ENCODE measurements around the gene CACTIN. TPM values are rescaled to one million over a fixed set of nuclear protein-coding genes. Genes with fewer than 3 reads are reported as not detected.

Gene CACTIN
- total and polyA plus RNA-seq, 2 experiments from 2014 or later, result 6.9 to 29.1 TPM

DNA sequence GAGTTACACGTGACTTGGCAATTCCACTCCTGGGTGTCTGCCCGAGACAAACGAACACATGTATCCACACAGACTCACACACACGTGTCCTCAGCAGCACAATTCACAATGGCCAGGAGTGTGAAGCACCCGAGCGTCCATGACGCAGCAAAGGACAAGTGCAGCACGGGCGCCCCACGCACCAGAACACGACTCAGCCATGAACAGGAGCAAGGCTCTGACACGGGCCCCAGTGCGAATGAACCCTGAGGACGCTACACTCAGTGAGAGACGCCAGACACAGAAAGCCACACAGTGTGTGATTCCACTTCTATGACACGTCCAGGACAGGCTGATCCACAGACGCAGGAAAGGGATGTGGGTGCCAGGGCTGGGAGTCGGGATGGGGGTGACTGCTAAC is 37.2 kb upstream of the CACTIN start:
- no peaks in the 10 kb centered on the region for H3F3A ChIP-seq (ENCODE audit: insufficient read depth)
- no peak for TF ChIP-seq EZH2phosphoT487 (IDR thresholded peaks at IDR 0.05; ENCODE audit: insufficient read depth, low read depth)
- TF ChIP-seq EZH2 (IDR thresholded peaks at IDR 0.05; ENCODE audit: insufficient read depth, poor library complexity, severe bottlenecking), result no peak
- no peak overlapping the region for H3K9ac ChIP-seq
- no peak overlapping the region for H3K4me3 ChIP-seq
- 91 to 92% methylated on average over 18 of the region's 18 CpGs for WGBS, 2 experiments (ENCODE audit: low coverage in 1 of 2, low lambda C conversion rate in 2 of 2, missing lambda C conversion rate in 2 of 2)
- H3K27ac ChIP-seq, result no peak overlapping the region
- no peak overlapping the region for H3K4me2 ChIP-seq (ENCODE audit: unreplicated experiment)
- H3K79me2 ChIP-seq (ENCODE audit: insufficient read depth), result peaks cover 5% of the 10 kb centered on the region; the same call in 1 of the 2 replicates
- H3K27me3 ChIP-seq (replicated peaks; ENCODE audit: insufficient read depth), result no peaks in the 10 kb centered on the region
- no peaks in the 10 kb centered on the region for H3K9me2 ChIP-seq (ENCODE audit: insufficient read depth)
- H3K36me3 ChIP-seq (ENCODE audit: low read depth), result no peaks in the 10 kb centered on the region
- in situ Hi-C loops (cut with MboI), result no loop called here
- no peaks in the 10 kb centered on the region for H4K20me1 ChIP-seq (ENCODE audit: insufficient read depth)
- H3K9me3 ChIP-seq (ENCODE audit: low read depth), result no peaks in the 10 kb centered on the region
- no peak for DNase-seq
- no peak overlapping the region for H2AFZ ChIP-seq
- no peaks in the 10 kb centered on the region for H3K4me1 ChIP-seq (ENCODE audit: insufficient read depth)

GRCh38 chr19:3661284-3662238 is 35.0 kb upstream of the CACTIN start:
- in situ Hi-C loops (cut with MboI), result no loop called here
- WGBS, 2 experiments (ENCODE audit: low coverage in 1 of 2, low lambda C conversion rate in 2 of 2, missing lambda C conversion rate in 2 of 2), result 97 to 98% methylated on average over 28 to 34 of the region's 34 CpGs

GRCh38 chr19:3660493-3661219 is 34.1 kb upstream of the CACTIN start:
- H3K27ac ChIP-seq, result no peak overlapping the region
- DNase-seq, result no peak
- H3F3A ChIP-seq (ENCODE audit: insufficient read depth), result no peaks in the 10 kb centered on the region
- WGBS, 2 experiments (ENCODE audit: low coverage in 1 of 2, low lambda C conversion rate in 2 of 2, missing lambda C conversion rate in 2 of 2), result 92% methylated on average over 20 to 23 of the region's 23 CpGs
- no peaks in the 10 kb centered on the region for H3K27me3 ChIP-seq (replicated peaks; ENCODE audit: insufficient read depth)
- H3K79me2 ChIP-seq (ENCODE audit: insufficient read depth), result peaks cover 5% of the 10 kb centered on the region; the same call in 1 of the 2 replicates
- H3K4me1 ChIP-seq (ENCODE audit: insufficient read depth), result peaks cover 5% of the 10 kb centered on the region; the same call in 1 of the 2 replicates
- no peaks in the 10 kb centered on the region for H4K20me1 ChIP-seq (ENCODE audit: insufficient read depth)
- no peak overlapping the region for H3K4me2 ChIP-seq (ENCODE audit: unreplicated experiment)
- no peaks in the 10 kb centered on the region for H3K9me3 ChIP-seq (ENCODE audit: low read depth)
- in situ Hi-C loops (cut with MboI), result no loop called here
- no peak overlapping the region for H3K4me3 ChIP-seq
- no peaks in the 10 kb centered on the region for H3K9me2 ChIP-seq (ENCODE audit: insufficient read depth)
- H3K9ac ChIP-seq, result no peak overlapping the region
- TF ChIP-seq EZH2phosphoT487 (IDR thresholded peaks at IDR 0.05; ENCODE audit: insufficient read depth, low read depth) (no peak), EZH2 (IDR thresholded peaks at IDR 0.05; ENCODE audit: insufficient read depth, poor library complexity, severe bottlenecking) (no peak)
- no peaks in the 10 kb centered on the region; the same call in 1 of the 2 replicates for H3K36me3 ChIP-seq (ENCODE audit: low read depth)
- H2AFZ ChIP-seq, result no peak overlapping the region

More at GRCh38 chr19:3661284-3662238, 35.0 kb upstream of the CACTIN start:
- TF ChIP-seq EZH2 (IDR thresholded peaks at IDR 0.05; ENCODE audit: insufficient read depth, poor library complexity, severe bottlenecking) (no peak), EZH2phosphoT487 (IDR thresholded peaks at IDR 0.05; ENCODE audit: insufficient read depth, low read depth) (no peak)
- Histone ChIP-seq H3K4me1 (ENCODE audit: insufficient read depth) (no peaks in the 10 kb centered on the region), H3K27ac (no peak overlapping the region), H4K20me1 (ENCODE audit: insufficient read depth) (no peaks in the 10 kb centered on the region), H3K27me3 (replicated peaks; ENCODE audit: insufficient read depth) (no peaks in the 10 kb centered on the region), H3K4me2 (ENCODE audit: unreplicated experiment) (no peak overlapping the region), H3K36me3 (ENCODE audit: low read depth) (no peaks in the 10 kb centered on the region; the same call in 1 of the 2 replicates), H3K9me3 (ENCODE audit: low read depth) (no peaks in the 10 kb centered on the region), H2AFZ (no peak overlapping the region), H3F3A (ENCODE audit: insufficient read depth) (no peaks in the 10 kb centered on the region), H3K9ac (no peak overlapping the region), H3K79me2 (ENCODE audit: insufficient read depth) (peaks cover 5% of the 10 kb centered on the region; the same call in 1 of the 2 replicates), H3K9me2 (ENCODE audit: insufficient read depth) (no peaks in the 10 kb centered on the region), H3K4me3 (no peak overlapping the region)
- no peak for DNase-seq

GRCh38 chr19:3659746-3660112 is 33.1 kb upstream of the CACTIN start:
- H3K4me2 ChIP-seq (ENCODE audit: unreplicated experiment), result no peak overlapping the region
- H3K4me3 ChIP-seq, result no peak overlapping the region
- H3K27me3 ChIP-seq (replicated peaks; ENCODE audit: insufficient read depth), result no peaks in the 10 kb centered on the region
- WGBS, 2 experiments (ENCODE audit: low coverage in 1 of 2, low lambda C conversion rate in 2 of 2, missing lambda C conversion rate in 2 of 2), result 91 to 95% methylated on average over 18 to 22 of the region's 22 CpGs
- H2AFZ ChIP-seq, result no peak overlapping the region
- no peaks in the 10 kb centered on the region for H3K9me3 ChIP-seq (ENCODE audit: low read depth)
- DNase-seq, result no peak
- H3K9ac ChIP-seq, result no peak overlapping the region
- no peaks in the 10 kb centered on the region for H3K9me2 ChIP-seq (ENCODE audit: insufficient read depth)
- peaks cover 5% of the 10 kb centered on the region; the same call in 1 of the 2 replicates for H3F3A ChIP-seq (ENCODE audit: insufficient read depth)
- in situ Hi-C loops (cut with MboI), result no loop called here
- peaks cover 12% of the 10 kb centered on the region for H3K4me1 ChIP-seq (ENCODE audit: insufficient read depth)
- H4K20me1 ChIP-seq (ENCODE audit: insufficient read depth), result no peaks in the 10 kb centered on the region
- TF ChIP-seq EZH2phosphoT487 (IDR thresholded peaks at IDR 0.05; ENCODE audit: insufficient read depth, low read depth) (no peak), EZH2 (IDR thresholded peaks at IDR 0.05; ENCODE audit: insufficient read depth, poor library complexity, severe bottlenecking) (no peak)
- no peaks in the 10 kb centered on the region; the same call in 1 of the 2 replicates for H3K36me3 ChIP-seq (ENCODE audit: low read depth)
- H3K27ac ChIP-seq, result no peak overlapping the region
- no peaks in the 10 kb centered on the region for H3K79me2 ChIP-seq (ENCODE audit: insufficient read depth)

Measured in GM23248 (cell line).